Measurements from ENCODE around the gene PDIA5. TPM values are rescaled to one million over a fixed set of nuclear protein-coding genes. Genes with fewer than 3 reads are reported as not detected.
"Not testable (repeated sequence)": the region's sequence is repeated elsewhere in the genome, so short reads cannot be mapped to it uniquely, and the experiment has no call there.

Gene PDIA5
- total RNA-seq, 4 donors from 2014 or later, result 4.6 to 17.1 (median 5.3) TPM

DNA sequence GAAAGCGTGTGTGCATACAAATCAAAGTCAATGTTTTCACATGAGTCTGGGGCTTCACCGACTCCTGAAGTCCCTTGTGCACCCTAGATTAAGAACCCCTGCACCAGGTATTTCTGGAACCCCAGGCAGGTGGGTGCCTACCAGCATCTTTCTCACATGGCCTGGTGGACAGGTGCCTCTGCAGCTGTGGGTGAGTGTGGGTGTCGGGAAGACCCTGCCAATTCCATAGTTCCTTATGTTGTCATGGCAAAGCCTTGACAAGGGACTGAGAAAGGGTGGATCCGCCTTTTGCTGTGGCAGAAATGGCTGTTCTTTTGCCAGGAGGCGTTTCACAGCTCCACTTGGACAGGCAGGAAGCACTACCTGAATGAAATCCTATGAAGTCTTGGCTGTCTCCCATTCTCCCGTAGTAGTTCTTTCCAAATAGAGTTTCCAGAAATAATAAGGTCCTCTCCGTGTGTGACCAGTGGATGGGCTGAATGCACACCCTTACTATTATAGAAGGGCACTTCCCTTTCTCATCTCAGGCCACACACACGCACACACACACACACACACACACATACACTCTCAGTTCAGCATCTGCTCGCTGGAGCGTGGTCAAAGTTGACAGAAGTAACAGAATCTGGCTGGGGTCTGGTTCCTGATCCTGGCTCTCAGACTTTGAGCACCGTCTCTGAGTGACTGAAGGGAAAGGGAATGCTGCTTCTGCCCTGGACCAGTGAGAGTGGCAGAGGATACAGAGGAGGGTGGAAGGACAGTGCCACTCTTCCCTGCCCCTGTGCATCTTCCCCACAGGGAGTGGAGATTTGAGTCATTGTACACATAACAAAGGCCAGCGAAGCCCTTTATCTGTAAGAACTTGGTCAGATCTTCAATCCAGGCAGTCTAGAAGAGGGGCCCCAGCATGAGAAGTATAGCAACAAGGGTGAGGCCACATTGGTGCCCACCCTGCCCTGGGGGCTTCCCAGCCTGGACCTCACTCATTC lies 38.7 kb downstream of the PDIA5 start:
- 77 to 82% methylated on average over 12 of the region's 12 CpGs for whole genome bisulfite sequencing, 2 donors
- H3K4me3 ChIP-seq (ENCODE audit: low read depth, poor library complexity, severe bottlenecking), result no peak overlapping the region
- TF ChIP-seq POLR2A (IDR thresholded peaks at IDR 0.05), result no peak
- TF ChIP-seq, protein P1, sequence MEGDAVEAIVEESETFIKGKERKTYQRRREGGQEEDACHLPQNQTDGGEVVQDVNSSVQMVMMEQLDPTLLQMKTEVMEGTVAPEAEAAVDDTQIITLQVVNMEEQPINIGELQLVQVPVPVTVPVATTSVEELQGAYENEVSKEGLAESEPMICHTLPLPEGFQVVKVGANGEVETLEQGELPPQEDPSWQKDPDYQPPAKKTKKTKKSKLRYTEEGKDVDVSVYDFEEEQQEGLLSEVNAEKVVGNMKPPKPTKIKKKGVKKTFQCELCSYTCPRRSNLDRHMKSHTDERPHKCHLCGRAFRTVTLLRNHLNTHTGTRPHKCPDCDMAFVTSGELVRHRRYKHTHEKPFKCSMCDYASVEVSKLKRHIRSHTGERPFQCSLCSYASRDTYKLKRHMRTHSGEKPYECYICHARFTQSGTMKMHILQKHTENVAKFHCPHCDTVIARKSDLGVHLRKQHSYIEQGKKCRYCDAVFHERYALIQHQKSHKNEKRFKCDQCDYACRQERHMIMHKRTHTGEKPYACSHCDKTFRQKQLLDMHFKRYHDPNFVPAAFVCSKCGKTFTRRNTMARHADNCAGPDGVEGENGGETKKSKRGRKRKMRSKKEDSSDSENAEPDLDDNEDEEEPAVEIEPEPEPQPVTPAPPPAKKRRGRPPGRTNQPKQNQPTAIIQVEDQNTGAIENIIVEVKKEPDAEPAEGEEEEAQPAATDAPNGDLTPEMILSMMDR (IDR thresholded peaks at IDR 0.05), result no peak
- DNase-seq (ENCODE audit: low spot score in 2 of 2), result no peak
- intact Hi-C loops (cut with DNase I; ENCODE audit: low total_unique reads), result no loop called here

DNA sequence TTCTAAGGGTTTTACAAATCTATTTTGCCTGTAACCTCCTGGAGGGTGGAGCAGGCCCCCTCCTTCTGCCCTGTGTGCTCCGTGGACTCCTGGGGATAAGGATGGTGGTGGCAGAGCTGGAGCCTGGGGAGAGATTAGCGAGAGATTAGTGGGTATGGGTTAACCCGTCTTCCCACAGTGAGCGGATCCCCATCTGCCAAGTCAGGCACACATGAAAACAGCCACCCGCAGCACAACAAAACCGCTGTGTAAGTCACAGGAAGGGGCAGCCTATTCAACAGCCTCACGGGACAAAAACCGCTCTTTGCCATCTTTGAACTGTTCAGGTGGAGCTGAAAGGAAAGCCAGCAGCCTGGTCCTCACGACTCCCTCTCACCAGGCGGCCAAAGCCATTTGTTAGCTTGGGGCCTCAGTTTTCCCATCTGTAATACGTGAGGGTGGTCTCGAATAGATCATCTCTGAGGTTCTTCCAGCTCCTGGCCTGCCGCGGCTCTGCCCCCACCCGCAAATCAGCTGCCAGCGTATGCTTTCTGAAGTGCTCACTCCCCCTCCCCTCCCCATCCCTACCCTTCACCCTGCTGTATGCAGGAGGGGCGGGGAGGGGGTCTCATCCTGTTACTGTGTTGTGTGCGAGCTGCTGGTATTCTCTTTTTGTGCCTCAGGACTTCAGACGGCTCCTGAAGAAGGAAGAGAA lies 43.6 kb downstream of the PDIA5 start:
- intact Hi-C loops (cut with DNase I; ENCODE audit: low total_unique reads), result no loop called here
- TF ChIP-seq POLR2A (IDR thresholded peaks at IDR 0.05), result no peak
- TF ChIP-seq, protein P1 (IDR thresholded peaks at IDR 0.05), result no peak
- no peak overlapping the region for H3K4me3 ChIP-seq (ENCODE audit: low read depth, poor library complexity, severe bottlenecking)
- WGBS, 2 donors, result 89 to 93% methylated on average over 19 of the region's 19 CpGs
- DNase-seq (ENCODE audit: low spot score in 2 of 2), result no peak

- intact Hi-C loops (cut with DNase I; ENCODE audit: low total_unique reads), result no loop called here
- TF ChIP-seq, protein P1 (IDR thresholded peaks at IDR 0.05), result no peak
- no peak for TF ChIP-seq POLR2A (IDR thresholded peaks at IDR 0.05)
- no peak for DNase-seq (ENCODE audit: low spot score in 2 of 2)
- H3K4me3 ChIP-seq (ENCODE audit: low read depth, poor library complexity, severe bottlenecking), result no peak overlapping the region
- WGBS, 2 donors, result 89 to 93% methylated on average over 11 of the region's 11 CpGs
Measured at GRCh38 chr3:123110976-123111615, 44.3 kb downstream of the PDIA5 start.

- no peak for TF ChIP-seq POLR2A (IDR thresholded peaks at IDR 0.05)
- TF ChIP-seq, protein P1 (IDR thresholded peaks at IDR 0.05), result no peak
- no peak overlapping the region for H3K4me3 ChIP-seq (ENCODE audit: low read depth, poor library complexity, severe bottlenecking)
- no peak for DNase-seq (ENCODE audit: low spot score in 2 of 2)
- intact Hi-C loops (cut with DNase I; ENCODE audit: low total_unique reads), result no loop called here
- WGBS, 2 donors, result 95 to 97% methylated on average over 6 of the region's 6 CpGs
Measured at GRCh38 chr3:123111640-123112039, 44.8 kb downstream of the PDIA5 start.

DNA sequence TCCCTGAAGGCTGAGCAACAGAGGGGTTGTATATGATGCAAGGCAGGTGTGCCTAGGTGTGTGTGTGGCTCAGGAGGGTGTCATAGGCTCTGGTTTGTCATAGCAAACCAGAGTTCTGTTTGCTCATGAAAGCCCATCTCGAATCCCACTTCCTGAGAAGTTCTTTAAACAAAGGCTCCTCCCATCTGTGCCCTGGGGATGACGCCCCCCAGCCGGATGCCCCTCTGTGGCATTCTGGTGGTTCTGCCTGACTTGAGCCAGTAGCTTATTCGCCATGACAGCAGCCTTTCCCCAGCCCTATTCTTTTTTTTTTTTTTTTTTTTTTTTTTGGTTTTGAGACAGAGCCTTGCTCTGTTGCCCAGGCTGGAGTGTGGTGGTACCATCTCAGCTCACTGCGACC lies 45.4 kb downstream of the PDIA5 start:
- TF ChIP-seq, protein P1 (IDR thresholded peaks at IDR 0.05), result no peak
- no peak for TF ChIP-seq POLR2A (IDR thresholded peaks at IDR 0.05)
- no peak for DNase-seq (ENCODE audit: low spot score in 2 of 2)
- WGBS, 2 donors, result 86 to 90% methylated on average over 5 of the region's 5 CpGs
- H3K4me3 ChIP-seq (ENCODE audit: low read depth, poor library complexity, severe bottlenecking), result no peak overlapping the region
- intact Hi-C loops (cut with DNase I; ENCODE audit: low total_unique reads), result no loop called here

DNA sequence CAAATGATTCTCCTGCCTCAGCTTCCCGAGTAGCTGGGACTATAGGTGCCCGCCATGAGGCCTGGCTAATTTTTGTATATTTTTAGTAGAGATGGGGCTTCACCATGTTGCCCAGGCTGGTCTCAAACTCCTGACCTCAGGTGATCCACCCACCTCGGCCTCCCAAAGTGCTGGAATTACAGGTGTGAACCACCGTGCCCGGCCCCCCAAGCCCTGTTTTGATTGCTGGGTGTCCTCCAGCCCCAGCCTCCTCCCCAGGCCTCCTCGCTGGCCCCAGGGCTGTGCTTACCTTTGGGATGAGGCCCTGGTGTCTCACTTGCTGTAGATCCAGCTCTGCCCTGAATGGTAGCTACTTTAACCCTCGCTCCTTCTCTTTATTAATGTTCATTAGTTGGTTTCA lies 45.8 kb downstream of the PDIA5 start:
- 96 to 97% methylated on average over 7 of the region's 7 CpGs for WGBS, 2 donors
- H3K4me3 ChIP-seq (ENCODE audit: low read depth, poor library complexity, severe bottlenecking); intact Hi-C loops (cut with DNase I; ENCODE audit: low total_unique reads); DNase-seq (ENCODE audit: low spot score in 2 of 2): not testable (repeated sequence)
